ENCODE results near the gene ATP6V0A1. TPM values are rescaled to one million over a fixed set of nuclear protein-coding genes. Genes with fewer than 3 reads are reported as not detected.
A peak's percentile ranks its signal among the peaks of the same experiment; 100 is the strongest.

ATP6V0A1 gene
- total RNA-seq, 1 experiment from 2014 or later, result 53.4 TPM

- ATAC-seq (no peak), DNase-seq (ENCODE audit: low read depth, low spot score) (no peak)
- Histone ChIP-seq H3K36me3 (ENCODE audit: control insufficient read depth, insufficient read depth, low read length) (peaks cover 3% of the 10 kb centered on the region; the same call in 1 of the 2 replicates), H3K9me3 (ENCODE audit: control insufficient read depth, insufficient read depth, low read depth, low read length) (no peaks in the 10 kb centered on the region), H3K4me3 (ENCODE audit: low read depth in 2 of 2, low read length in 2 of 2) (peak overlapping the region; percentile 91 to 93), H3K27ac (ENCODE audit: low read length) (peak overlapping the region; percentile 92), H3K27me3 (ENCODE audit: control insufficient read depth, insufficient read depth, low read length) (no peaks in the 10 kb centered on the region), H3K4me1 (ENCODE audit: control insufficient read depth, insufficient read depth, low read length) (peaks cover 5% of the 10 kb centered on the region; the same call in 1 of the 2 replicates)
- TF ChIP-seq, protein P1, sequence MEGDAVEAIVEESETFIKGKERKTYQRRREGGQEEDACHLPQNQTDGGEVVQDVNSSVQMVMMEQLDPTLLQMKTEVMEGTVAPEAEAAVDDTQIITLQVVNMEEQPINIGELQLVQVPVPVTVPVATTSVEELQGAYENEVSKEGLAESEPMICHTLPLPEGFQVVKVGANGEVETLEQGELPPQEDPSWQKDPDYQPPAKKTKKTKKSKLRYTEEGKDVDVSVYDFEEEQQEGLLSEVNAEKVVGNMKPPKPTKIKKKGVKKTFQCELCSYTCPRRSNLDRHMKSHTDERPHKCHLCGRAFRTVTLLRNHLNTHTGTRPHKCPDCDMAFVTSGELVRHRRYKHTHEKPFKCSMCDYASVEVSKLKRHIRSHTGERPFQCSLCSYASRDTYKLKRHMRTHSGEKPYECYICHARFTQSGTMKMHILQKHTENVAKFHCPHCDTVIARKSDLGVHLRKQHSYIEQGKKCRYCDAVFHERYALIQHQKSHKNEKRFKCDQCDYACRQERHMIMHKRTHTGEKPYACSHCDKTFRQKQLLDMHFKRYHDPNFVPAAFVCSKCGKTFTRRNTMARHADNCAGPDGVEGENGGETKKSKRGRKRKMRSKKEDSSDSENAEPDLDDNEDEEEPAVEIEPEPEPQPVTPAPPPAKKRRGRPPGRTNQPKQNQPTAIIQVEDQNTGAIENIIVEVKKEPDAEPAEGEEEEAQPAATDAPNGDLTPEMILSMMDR (IDR thresholded peaks at IDR 0.05), result no peak
- TF ChIP-seq SIN3A (IDR thresholded peaks at IDR 0.05; ENCODE audit: borderline replicate concordance, insufficient read depth, low read depth, low read length), result no peak
- TF ChIP-seq REST (IDR thresholded peaks at IDR 0.05; ENCODE audit: insufficient read depth in 1 of 2, low read depth in 2 of 2, low read length in 1 of 2), result no peak
- no peak for TF ChIP-seq TCF7L2 (IDR thresholded peaks at IDR 0.05; ENCODE audit: low read depth, low read length)
- no peak for TF ChIP-seq POLR2AphosphoS5 (IDR thresholded peaks at IDR 0.05; ENCODE audit: low read depth, low read length)
- ChIA-PET CTCF (no interaction called here), POLR2A (no interaction called here)
- in situ Hi-C loops (cut with HindIII; ENCODE audit: low pct_unique_long_range_greater_than_20kb, low sequenced_read_pairs) (no loop called here), intact Hi-C loops (cut with micrococcal nuclease; ENCODE audit: unreplicated experiment) (no loop called here)
- BruUV-seq (replicated peaks), result no TSS peak
Observed at GRCh38 chr17:42460371-42460770, 1.7 kb downstream of the ATP6V0A1 start.

GRCh38 chr17:42463976-42464400 lies 5.3 kb downstream of the ATP6V0A1 start:
- TF ChIP-seq, protein P1 (IDR thresholded peaks at IDR 0.05), result no peak
- no peak for TF ChIP-seq POLR2AphosphoS5 (IDR thresholded peaks at IDR 0.05; ENCODE audit: low read depth, low read length)
- TF ChIP-seq REST (IDR thresholded peaks at IDR 0.05; ENCODE audit: insufficient read depth in 1 of 2, low read depth in 2 of 2, low read length in 1 of 2), result no peak
- TF ChIP-seq TCF7L2 (IDR thresholded peaks at IDR 0.05; ENCODE audit: low read depth, low read length), result no peak
- no peak for TF ChIP-seq SIN3A (IDR thresholded peaks at IDR 0.05; ENCODE audit: borderline replicate concordance, insufficient read depth, low read depth, low read length)
- CTCF ChIA-PET, result no interaction called here
- Histone ChIP-seq H3K9me3 (ENCODE audit: control insufficient read depth, insufficient read depth, low read depth, low read length) (no peaks in the 10 kb centered on the region), H3K4me1 (ENCODE audit: control insufficient read depth, insufficient read depth, low read length) (peaks cover 5% of the 10 kb centered on the region; the same call in 1 of the 2 replicates), H3K36me3 (ENCODE audit: control insufficient read depth, insufficient read depth, low read length) (peaks cover 6% of the 10 kb centered on the region), H3K27ac (ENCODE audit: low read length) (no peak overlapping the region), H3K4me3 (ENCODE audit: low read depth in 2 of 2, low read length in 2 of 2) (no peak overlapping the region), H3K27me3 (ENCODE audit: control insufficient read depth, insufficient read depth, low read length) (no peaks in the 10 kb centered on the region)
- POLR2A ChIA-PET, result interaction anchor here (0.7 kb wide), 1 partner anchor 458 kb away, joined by 5 read pairs; no protein-coding TSS in a partner anchor
- intact Hi-C loops (cut with micrococcal nuclease; ENCODE audit: unreplicated experiment), result no loop called here
- no TSS peak for BruUV-seq (replicated peaks)
- DNase-seq (ENCODE audit: low read depth, low spot score) (no peak), ATAC-seq (no peak)
- in situ Hi-C loops (cut with HindIII; ENCODE audit: low pct_unique_long_range_greater_than_20kb, low sequenced_read_pairs), result no loop called here

Measured in Panc1 (cell line).